Measurements from ENCODE around the gene BHLHE41.

The BHLHE41 gene

GRCh38 chr12:26113853-26114719 lies 10.8 kb downstream of the BHLHE41 start:
- DNase-seq (ENCODE audit: low spot score), result peak; percentile 78

- DNase-seq (ENCODE audit: low spot score), result no peak
Observed at GRCh38 chr12:26113181-26113654, 11.6 kb downstream of the BHLHE41 start.

DNA sequence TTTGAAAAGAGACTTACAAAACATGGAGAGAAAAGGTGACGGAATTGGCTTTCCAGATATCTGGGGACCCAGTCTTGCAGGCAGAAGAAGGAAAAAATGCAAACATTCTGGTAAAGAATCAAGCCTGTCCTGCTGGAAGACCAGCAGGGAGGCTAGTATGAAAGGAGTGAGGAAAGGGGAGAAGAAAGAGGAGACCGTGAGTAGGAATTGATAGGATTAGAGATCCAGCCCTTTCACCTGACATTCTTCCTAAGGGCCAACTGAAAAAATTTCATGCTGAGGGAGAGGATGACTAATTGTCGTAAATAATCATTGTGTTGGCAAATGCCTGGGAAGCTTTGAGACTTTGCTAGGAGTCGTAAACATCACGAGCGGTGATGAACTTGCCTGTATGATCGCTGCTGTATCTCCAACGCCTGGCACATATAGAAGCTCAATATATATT lies 12.1 kb downstream of the BHLHE41 start:
- DNase-seq (ENCODE audit: low spot score), result no peak

GRCh38 chr12:26112232-26112631 lies 12.6 kb downstream of the BHLHE41 start:
- DNase-seq (ENCODE audit: low spot score), result no peak

DNA sequence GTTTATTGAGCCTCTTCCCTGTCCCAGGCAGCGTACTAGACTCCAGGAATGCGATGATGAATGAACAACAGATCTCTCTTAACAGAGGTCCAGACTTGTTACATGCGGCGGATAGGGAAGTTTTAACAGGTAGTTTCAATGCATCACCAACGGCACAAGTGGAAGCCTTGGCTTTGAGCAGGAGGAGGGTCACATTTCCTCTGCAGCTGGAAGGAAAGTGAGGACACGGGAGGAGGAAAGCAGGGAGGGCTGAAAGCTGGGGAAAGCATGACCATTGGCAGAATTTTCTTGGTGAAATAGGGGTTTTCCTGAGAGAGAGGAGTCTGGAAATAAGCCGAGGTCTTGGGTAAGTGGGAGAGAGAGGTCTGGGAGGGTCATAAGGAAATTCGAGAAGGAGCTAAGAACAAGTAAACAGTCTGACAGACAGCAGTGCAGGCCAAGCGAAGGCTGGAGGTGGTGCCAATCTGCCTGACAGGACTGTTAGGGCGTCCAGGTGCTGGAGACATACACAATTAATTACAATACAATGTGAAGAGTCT lies 15.4 kb downstream of the BHLHE41 start:
- DNase-seq (ENCODE audit: low spot score), result no peak

- DNase-seq (ENCODE audit: low spot score), result no peak
Observed at GRCh38 chr12:26108915-26109314, 15.9 kb downstream of the BHLHE41 start.

- DNase-seq (ENCODE audit: low spot score), result no peak
Observed at GRCh38 chr12:26106347-26106746, 18.5 kb downstream of the BHLHE41 start.

GRCh38 chr12:26102953-26103352 lies 21.9 kb downstream of the BHLHE41 start:
- DNase-seq (ENCODE audit: low spot score), result no peak

GRCh38 chr12:26101763-26102162 lies 23.1 kb downstream of the BHLHE41 start:
- no peak for DNase-seq (ENCODE audit: low spot score)

- no peak for DNase-seq (ENCODE audit: low spot score)
Observed at GRCh38 chr12:26101350-26101734, 23.5 kb downstream of the BHLHE41 start.

DNA sequence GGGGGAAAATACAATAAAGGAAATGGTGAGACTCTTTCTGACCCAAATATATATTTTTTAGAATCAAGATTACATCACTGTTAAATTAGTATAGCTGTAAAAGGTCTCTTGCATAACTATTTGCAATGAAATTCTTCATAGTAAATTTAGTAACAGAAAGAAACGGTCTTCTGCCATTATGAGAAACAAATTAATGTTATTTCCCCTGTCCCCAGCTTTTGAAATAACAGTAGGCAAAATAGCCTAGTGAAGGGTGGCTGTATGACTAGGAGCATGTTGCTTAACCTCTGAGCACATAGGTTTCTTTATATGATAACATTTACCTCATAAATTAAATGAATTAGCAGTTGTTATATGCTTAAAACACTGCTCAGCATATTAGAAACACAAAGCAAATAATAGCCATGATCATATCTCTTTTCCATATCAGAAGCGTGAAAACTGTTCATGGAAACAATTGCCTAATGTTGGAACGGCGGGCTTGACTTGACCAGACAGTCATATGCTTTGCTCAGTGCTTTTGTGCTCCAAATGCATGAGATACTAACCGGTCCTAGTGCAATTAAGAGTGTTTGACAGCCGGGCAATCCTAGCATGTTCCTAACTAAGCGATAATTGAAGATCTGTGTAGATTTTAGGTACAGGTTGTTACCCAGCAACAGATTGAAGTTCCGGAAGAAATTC lies 24.0 kb downstream of the BHLHE41 start:
- DNase-seq (ENCODE audit: low spot score), result no peak

GRCh38 chr12:26097046-26097878 lies 27.6 kb downstream of the BHLHE41 start:
- no peak for DNase-seq (ENCODE audit: low spot score)

GRCh38 chr12:26096036-26096435 lies 28.8 kb downstream of the BHLHE41 start:
- DNase-seq (ENCODE audit: low spot score), result no peak

DNA sequence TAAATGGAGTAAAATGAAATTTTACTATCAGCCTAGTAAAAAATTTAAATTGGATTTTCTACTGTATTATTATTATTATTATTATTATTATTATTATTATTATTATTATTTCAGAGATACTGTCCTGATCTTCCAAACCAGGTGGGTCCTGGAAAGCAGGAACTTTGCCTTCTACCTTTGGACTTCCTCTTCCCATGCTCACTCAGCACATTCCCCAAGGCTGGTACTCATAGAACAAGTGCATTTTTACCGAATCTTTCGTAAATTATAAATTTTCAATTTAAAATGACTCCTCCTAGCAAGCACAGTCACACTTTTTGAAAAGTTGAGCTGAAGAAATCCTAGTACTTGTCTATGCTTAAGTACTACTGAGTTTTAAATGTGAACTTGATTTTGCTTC lies 29.7 kb downstream of the BHLHE41 start:
- DNase-seq (ENCODE audit: low spot score), result no peak

DNA sequence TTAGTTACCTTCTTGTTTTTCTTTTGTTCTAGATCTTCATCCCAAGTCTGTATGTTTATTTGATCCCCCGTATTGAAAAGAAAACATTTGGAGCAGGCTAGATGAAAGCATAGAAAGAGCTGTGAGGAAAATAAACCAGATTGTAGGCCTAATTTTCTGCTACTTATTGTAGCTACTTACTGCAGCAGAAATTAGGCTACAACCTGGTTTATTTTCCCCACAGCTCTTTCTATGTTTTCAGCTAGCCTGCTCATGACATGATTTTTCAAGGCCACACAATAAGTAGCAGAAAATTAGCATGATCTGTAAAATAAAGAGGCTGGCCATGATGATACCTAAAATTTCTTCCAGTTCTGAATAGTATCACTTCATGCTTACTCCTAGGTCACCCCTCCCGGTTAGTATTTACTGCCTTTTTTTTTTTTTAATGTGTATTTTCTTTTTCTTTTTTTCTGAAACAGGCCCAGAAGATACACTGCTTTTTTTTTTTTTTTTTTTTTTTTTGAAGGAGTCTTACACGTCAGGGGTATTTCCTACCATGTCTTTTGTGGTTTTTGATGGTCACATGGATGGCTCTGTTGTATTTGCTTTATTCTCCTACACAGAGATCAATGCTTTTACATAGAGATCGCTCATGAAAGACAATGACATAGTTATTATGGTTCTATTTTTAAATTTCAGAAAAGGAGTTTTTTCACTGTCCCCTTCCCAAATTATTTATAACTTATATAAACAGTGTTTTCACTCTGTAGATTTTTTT lies 32.3 kb downstream of the BHLHE41 start:
- DNase-seq (ENCODE audit: low spot score), result no peak

DNA sequence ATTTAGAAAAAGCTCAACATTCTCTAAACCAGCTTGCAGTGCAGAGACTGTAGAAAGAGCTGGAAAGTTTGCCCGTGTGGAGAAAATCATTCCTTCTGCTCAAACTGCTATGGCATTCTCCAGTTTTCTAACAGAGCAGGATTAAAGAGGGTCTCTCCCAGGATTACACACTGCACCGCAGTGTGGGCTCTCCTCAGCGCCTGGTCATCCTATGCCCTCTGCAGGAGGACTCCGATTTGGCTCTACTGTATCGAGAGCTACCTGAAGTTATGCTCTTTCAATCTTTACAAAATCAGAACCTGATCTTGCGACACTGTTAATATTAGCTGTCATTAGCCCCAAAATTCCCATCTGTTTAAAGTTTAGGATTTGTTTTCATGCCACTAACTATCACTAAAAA lies 33.0 kb downstream of the BHLHE41 start:
- DNase-seq (ENCODE audit: low spot score), result no peak

DNA sequence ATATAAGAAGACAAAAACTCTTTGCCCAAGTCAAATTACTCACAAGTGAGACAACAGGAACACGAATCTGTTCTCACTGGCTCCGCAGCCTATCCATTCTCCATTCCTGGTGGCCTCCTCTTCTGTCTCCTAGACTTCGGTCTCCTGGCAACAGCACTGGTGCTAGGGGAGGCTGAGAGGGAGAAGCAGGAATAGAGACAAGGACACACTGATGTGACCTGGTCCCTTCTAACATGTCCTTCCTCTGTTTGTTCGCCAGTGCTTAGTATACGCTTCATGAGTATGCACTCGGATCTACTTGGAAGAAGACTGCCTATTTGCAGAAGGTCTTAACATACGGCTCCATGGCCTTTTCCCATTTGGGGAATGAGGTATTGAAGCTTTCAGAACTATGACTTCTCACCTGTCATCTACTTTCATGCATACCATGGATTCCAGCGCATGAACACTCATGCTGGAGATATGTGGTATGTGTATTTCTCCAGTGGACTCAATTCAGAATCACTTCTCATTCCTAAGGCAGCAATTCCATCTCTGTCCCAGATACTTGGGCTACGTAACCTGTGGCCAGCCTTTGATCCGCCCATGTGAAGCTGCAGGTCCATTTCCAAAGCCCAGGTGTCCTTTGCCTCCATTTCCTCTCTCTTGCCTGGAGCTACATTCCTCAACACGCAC lies 33.9 kb downstream of the BHLHE41 start:
- DNase-seq (ENCODE audit: low spot score), result no peak

DNA sequence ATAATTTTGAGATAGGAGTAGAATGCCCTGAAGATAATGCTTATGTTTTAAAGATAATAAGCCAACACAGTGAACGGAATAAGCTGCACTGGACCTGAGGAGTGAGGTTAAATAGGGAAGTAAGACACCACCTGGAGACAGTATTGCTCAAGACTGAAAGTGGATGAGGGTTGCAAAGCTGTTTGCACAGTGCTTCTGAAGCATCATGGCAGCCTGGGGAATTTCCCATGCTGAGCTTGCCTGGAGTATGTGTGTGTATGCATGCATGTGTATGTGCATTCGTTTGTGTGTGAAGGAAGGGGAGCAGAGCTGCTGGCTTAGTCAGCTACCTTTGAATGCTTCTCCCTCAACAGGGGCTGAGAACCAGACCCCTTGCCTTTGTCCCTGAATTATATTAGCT lies 35.8 kb downstream of the BHLHE41 start:
- DNase-seq (ENCODE audit: low spot score), result no peak

- DNase-seq (ENCODE audit: low spot score), result no peak
Observed at GRCh38 chr12:26086936-26087335, 37.9 kb downstream of the BHLHE41 start.

GRCh38 chr12:26080911-26081310 lies 43.9 kb downstream of the BHLHE41 start:
- DNase-seq (ENCODE audit: low spot score), result no peak

All from HuH-7.5 (cell line).